KOPT-K1 (cell line): ENCODE results near the gene UBP1.

Source experiments
- H3K27ac ChIP-seq: fragments of 200-600 bp; sonication (generic); 2 replicates; pipeline ENCODE4 v1.5.1; 2016; ENCODE audit warnings: antibody characterized with exemption, mild to moderate bottlenecking, low read depth, low read length; ENCODE audit not compliant: poor library complexity, severe bottlenecking
- H3K36me3 ChIP-seq: fragments of 200-600 bp; sonication (generic); 2 replicates; pipeline ENCODE4 v1.5.1; 2017; ENCODE audit warnings: antibody characterized with exemption, mild to moderate bottlenecking, low read length, moderate library complexity; ENCODE audit not compliant: insufficient read depth
- H3K9me3 ChIP-seq: fragments of 200-600 bp; sonication (generic); 2 replicates; pipeline ENCODE4 v1.5.1; 2017; ENCODE audit warnings: antibody characterized with exemption, low read length, mild to moderate bottlenecking; ENCODE audit not compliant: insufficient read depth, poor library complexity, severe bottlenecking

UBP1 gene

DNA sequence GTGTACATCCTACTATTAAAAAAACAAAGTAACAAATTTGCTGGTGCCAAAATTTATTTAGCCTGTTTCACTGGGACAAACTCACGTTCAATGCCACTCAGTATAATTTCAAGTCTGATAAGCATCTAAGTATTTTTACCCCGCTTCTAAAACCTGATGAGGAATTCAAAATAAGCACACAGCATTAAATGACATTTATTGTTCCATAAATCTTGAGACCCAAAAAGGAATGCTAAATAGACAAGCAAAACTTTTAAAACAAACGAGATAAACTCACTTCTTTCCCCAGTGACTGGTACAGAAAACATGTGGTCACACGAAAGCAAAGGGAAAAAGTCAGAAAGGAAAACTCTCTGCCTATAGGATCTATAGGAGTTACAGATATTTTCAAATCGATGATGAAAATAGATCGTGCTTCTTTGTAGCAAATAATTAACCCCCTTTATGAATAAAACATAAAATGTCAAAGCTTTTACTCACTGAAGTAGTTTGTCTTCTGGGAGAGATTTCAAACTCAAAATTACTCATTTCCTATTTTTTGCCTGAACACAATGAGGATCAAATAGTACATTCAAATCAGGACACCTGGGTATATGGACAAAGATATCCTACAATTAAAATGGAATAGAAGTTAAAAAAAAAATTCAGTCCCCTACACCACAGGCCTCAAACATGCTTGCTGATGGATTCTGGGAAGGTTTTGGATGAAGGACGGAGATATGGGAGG is 51.7 kb downstream of the UBP1 start:
- no peak overlapping the region for H3K27ac ChIP-seq
- H3K9me3 ChIP-seq = no peaks in the 10 kb centered on the region
- peaks cover 83% of the 10 kb centered on the region for H3K36me3 ChIP-seq

DNA sequence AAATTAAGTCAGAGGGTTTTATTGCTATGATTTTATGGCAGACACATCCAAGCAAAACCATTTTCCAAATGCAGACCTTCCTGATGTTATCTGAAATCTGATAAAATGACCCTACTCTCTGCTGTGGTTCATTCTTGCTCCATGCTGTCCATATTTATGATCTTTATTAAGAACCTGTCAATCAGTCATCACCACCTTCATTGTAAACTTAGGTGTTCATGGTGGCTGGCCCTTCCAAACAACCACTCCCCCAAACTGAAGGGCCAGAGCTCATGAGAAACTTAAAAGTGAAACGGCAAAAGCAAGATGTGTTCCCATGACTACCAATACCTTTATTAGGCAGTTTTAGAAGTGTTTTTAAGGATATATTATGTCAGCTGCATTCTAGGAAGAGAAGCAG is 53.6 kb downstream of the UBP1 start:
- H3K36me3 ChIP-seq = peaks cover 65% of the 10 kb centered on the region
- no peaks in the 10 kb centered on the region for H3K9me3 ChIP-seq
- no peak overlapping the region for H3K27ac ChIP-seq

- no peaks in the 10 kb centered on the region for H3K9me3 ChIP-seq
- peak overlapping the region; percentile 7 for H3K27ac ChIP-seq
- peaks cover 53% of the 10 kb centered on the region for H3K36me3 ChIP-seq
These were observed 54.8 kb downstream of the UBP1 start for GRCh38 chr3:33385423-33385822.

DNA sequence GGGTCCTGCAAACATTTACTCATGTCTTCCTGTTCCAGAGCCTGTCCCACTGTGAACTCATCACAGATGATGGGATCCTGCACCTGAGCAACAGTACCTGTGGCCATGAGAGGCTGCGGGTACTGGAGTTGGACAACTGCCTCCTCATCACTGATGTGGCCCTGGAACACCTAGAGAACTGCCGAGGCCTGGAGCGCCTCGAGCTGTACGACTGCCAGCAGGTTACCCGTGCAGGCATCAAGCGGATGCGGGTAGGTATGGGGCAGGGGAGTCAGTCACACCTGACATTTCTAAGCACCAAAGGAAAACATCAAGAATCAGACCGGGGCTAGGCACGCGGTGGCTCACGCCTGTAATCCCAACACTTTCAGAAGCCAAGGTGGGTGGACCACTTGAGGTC is 56.3 kb downstream of the UBP1 start:
- Histone ChIP-seq H3K36me3 (peaks cover 38% of the 10 kb centered on the region), H3K27ac (no peak overlapping the region), H3K9me3 (no peaks in the 10 kb centered on the region)

DNA sequence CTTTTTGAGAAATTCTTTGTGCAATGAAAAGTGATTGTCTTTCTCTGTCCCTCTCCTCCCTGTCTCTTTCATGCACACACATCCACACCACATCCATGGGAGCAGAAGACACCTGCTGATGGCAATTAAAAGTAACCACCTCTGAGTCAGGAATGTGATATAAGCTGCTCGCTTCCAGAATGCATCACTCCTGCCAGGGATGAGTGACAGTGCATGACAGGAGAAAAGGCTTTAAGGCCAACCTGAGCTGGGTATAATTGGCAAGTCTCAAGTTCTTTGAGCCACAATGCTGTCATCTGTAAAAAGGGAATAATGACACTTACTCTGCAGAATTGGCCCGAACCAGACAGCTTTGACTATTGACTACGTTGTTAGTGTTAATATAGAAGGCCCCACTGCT is 59.6 kb downstream of the UBP1 start:
- Histone ChIP-seq H3K36me3 (peaks cover 6% of the 10 kb centered on the region; the same call in 1 of the 2 replicates), H3K9me3 (no peaks in the 10 kb centered on the region)

GRCh38 chr3:33377931-33378330 is 62.3 kb downstream of the UBP1 start:
- Histone ChIP-seq H3K9me3 (no peaks in the 10 kb centered on the region), H3K27ac (no peak overlapping the region), H3K36me3 (no peaks in the 10 kb centered on the region)

More for the DNA sequence above, 59.6 kb downstream of the UBP1 start:
- no peak overlapping the region for H3K27ac ChIP-seq

- Histone ChIP-seq H3K9me3 (no peaks in the 10 kb centered on the region), H3K27ac (no peak overlapping the region), H3K36me3 (no peaks in the 10 kb centered on the region)
These were observed 62.7 kb downstream of the UBP1 start for GRCh38 chr3:33377489-33377888.

GRCh38 chr3:33373082-33373437 is 67.1 kb downstream of the UBP1 start:
- Histone ChIP-seq H3K9me3 (no peaks in the 10 kb centered on the region), H3K27ac (no peak overlapping the region), H3K36me3 (no peaks in the 10 kb centered on the region)

DNA sequence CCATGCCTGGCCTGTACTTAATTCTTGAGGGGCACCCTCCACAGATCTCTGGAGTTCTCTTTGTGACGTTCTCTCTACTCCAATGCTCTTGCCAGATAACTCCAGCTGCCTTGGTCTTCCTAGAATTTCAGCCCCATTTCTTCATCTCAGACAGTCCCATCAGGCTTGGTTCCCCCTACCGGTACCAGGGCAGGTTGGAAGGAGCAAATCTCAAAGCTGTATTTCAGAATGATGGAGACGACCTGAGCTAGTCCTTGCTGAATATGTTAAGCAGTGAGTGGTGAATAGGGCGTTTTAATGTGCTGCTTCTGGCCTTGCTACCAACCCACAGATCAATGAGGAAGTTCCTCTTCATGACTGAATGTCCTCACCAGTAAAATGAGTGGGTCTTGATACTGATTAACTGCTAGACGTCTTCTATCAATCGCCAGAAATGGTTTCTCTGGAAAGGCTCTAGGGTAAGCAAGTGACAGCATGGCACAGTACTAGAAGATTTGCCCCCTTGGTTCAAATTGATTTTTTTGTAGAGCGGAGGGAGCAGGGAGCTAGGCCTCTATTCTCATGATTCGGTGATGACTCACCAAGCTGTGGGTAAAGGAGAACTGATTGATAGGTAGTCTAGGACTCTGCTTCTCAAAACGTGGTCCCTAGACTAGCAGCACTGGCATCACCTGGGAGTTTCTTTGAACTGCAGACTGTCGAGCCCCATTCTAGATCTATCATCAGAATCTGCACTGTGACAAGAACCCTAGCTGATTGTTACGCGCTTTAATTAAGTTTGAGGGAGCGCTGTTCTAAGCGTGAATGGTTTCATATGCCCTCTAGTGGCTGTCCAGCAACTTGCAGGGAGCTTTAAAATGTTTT is 67.8 kb downstream of the UBP1 start:
- no peaks in the 10 kb centered on the region for H3K9me3 ChIP-seq
- H3K27ac ChIP-seq = no peak overlapping the region
- no peaks in the 10 kb centered on the region for H3K36me3 ChIP-seq

- Histone ChIP-seq H3K27ac (no peak overlapping the region), H3K36me3 (no peaks in the 10 kb centered on the region), H3K9me3 (no peaks in the 10 kb centered on the region)
These were observed 75.6 kb downstream of the UBP1 start for GRCh38 chr3:33364531-33365128.

- no peak overlapping the region for H3K27ac ChIP-seq
- H3K9me3 ChIP-seq = no peaks in the 10 kb centered on the region
- H3K36me3 ChIP-seq = no peaks in the 10 kb centered on the region
These were observed 76.1 kb downstream of the UBP1 start for GRCh38 chr3:33364060-33364459.

DNA sequence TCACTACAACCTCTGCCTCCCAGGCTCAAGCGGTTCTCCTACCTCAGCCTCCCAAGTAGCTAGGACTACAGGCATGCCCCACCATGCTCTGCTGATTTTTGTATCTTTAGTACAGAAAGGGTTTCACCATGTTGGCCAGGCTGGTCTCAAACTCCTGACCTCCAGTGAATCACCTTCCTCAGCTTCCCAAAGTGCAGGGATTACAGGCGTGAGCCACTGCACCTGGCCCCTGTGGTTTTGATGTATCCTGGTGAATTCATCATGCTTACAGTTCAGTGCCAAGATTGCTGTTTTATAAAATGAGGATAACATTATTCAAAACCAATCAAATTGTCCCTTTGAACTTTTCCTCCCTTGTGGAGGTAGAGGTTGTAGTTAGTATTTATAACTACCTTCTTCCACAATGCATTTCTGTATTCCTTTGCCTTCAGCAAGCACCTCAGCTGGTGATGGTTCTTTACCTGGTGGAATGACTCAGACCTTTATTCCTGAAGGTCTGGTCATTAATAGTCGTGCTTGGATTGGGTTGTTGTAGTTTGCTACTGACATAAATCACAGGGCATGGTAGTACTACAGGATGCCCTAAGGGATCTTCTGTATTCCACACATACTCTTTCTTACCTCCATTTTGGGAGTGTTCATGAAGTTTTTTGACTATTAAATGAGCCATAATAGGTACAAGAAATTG is 76.9 kb downstream of the UBP1 start:
- Histone ChIP-seq H3K36me3 (no peaks in the 10 kb centered on the region), H3K9me3 (no peaks in the 10 kb centered on the region), H3K27ac (no peak overlapping the region)

- Histone ChIP-seq H3K9me3 (no peaks in the 10 kb centered on the region), H3K36me3 (no peaks in the 10 kb centered on the region), H3K27ac (no peak overlapping the region)
These were observed 79.9 kb downstream of the UBP1 start for GRCh38 chr3:33360136-33360825.

GRCh38 chr3:33358172-33358781 is 81.9 kb downstream of the UBP1 start:
- H3K36me3 ChIP-seq = no peaks in the 10 kb centered on the region
- no peaks in the 10 kb centered on the region for H3K9me3 ChIP-seq
- H3K27ac ChIP-seq = no peak overlapping the region
